SK-MEL-5 (cell line): Measurements from ENCODE around the gene CEP128. TPM values are rescaled to one million over a fixed set of nuclear protein-coding genes. Genes with fewer than 3 reads are reported as not detected.

Experiments used
- DNase-seq: peaks from one replicate; pipeline ENCODE4 v3.0.0-alpha.2; 2016; ENCODE audit warnings: low read depth, low spot score
- in situ Hi-C: cut with HindIII; loops from 2 replicates; pipeline ENCODE4 v1.10.0; 2016; ENCODE audit warnings: low sequenced_read_pairs, high pct_unique_total_duplicates, low pct_unique_long_range_greater_than_20kb
- polyA plus RNA-seq, 2 experiments: library from polyadenylated mRNA; depleted of rRNA; stranded (reverse); fragments of >200 nt; gene quantifications; 2 replicates each; pipeline ENCODE4 v1.2.3, GENCODE V29; 2015
- total RNA-seq: library from RNA; depleted of rRNA; stranded (reverse); fragments of >200 nt; shearing (Covaris generic); gene quantifications from 2 replicates; pipeline ENCODE4 v1.2.3, GENCODE V29; 2014; rRNA removed

Gene CEP128
- 1.6 and 1.7 TPM in 2 replicates for total RNA-seq
- polyA plus RNA-seq (2015; cell fraction: cytosol; rRNA removed), result 2.4 and 2.9 TPM in 2 replicates
- polyA plus RNA-seq (2015; cell fraction: nucleus; rRNA removed), result 9.9 and 14.1 TPM in 2 replicates

GRCh38 chr14:80941241-80942185, at the start of gene CEP128:
Gene CEP128 (minus strand): TSS chr14:80941738.
- in situ Hi-C loops, result no loop called here
- peak; percentile 98 for DNase-seq

DNA sequence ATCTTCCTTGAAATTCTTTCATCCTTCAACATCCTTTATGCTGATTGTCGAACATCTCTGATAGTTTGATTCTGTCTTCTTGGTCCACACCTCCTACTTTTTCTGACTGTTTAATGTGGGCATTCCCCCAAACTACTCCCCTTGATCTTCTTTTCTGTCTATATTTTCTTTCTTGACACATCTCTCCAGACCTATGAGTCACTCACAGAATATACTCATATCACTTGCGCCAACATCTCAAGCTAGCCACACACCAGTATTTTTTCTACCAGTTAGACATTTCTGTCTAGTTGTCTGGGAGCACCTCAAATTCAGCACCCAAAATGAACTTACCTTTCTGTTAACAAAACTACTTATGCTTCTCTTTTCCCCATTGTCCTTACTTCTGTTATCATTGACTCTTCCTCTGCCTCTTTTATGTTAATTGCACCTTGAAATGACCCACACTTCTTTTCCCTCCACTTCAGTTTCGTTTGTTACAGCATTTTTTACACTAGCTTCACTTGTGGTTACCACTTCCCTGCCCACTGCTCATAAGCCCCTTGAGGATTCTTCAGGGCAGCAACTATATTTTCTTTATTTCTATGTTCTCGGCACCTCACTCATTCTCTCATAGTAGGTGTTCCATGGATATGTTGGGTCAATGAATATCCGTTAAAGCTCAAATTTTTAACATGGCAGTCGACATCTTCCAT, 47.3 kb upstream of the CEP128 start:
- in situ Hi-C loops, result no loop called here
- no peak for DNase-seq

GRCh38 chr14:80988192-80988591, 46.7 kb upstream of the CEP128 start:
- in situ Hi-C loops, result no loop called here
- DNase-seq, result no peak

- in situ Hi-C loops, result no loop called here
- peak; percentile 81 for DNase-seq
These were observed 45.9 kb upstream of the CEP128 start for GRCh38 chr14:80987235-80988032.

DNA sequence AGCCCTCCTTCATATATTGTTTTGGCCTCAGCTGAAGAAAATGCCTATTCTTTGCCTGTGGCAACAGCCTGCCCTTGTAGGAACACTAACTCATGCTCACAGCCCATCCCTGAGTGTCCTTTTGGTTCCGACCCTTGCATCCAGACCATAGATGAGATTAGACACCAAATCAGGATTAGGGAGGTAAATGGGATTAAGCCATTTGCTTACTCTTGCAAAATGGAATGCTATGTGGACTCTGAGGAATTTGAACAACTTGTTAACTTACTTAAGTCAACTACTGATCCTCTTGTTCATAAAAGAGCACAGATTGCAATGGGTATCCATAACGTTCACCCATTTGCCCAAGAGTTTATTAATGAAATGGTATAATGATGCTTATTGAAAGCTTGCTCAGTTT, 41.2 kb upstream of the CEP128 start:
- no peak for DNase-seq
- in situ Hi-C loops, result no loop called here

- in situ Hi-C loops, result no loop called here
- DNase-seq, result no peak
These were observed 40.1 kb upstream of the CEP128 start for GRCh38 chr14:80981673-80982072.

GRCh38 chr14:80981156-80981555, 39.6 kb upstream of the CEP128 start:
- in situ Hi-C loops, result no loop called here

DNA sequence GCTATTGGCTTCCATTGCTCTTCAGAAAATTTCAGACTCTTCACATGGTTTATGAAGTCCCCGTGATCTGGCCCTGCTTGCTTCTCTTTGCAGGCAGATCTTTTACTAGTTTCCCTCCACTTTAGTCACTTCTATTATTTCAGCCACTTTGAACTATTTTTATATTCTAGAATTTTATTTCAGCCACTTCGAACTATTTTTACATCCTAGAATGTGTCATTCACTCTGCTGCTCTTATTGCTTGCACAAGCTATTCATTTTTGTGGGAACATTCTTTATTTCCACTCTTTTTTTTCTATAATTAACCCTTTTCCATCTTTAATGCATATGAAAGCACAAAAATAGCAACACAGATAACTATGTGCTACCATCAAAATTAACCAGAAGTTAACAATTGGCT, 38.4 kb upstream of the CEP128 start:
- no peak for DNase-seq
- in situ Hi-C loops, result no loop called here

More at GRCh38 chr14:80981156-80981555, 39.6 kb upstream of the CEP128 start:
- DNase-seq, result no peak

DNA sequence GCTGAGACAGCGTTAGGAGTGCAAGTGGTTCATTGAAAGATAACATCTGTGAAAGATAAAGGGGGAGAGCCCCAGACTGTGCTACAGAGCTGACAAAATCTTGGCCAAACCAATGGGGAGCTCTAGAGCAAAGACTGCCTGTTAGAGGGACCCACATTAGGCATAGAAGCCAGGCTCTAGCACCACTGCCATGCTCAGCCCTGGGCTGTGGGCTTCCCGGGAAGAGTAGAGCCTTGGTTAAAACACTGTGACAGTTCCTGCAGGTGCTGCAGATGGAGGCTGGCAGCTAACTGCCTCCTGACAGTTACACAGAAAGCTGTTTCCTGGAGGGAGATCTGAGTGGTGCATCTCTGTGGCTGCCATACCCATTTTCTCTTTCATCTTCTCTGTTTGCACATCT, 36.9 kb upstream of the CEP128 start:
- in situ Hi-C loops, result no loop called here
- DNase-seq, result no peak

GRCh38 chr14:80977221-80977620, 35.7 kb upstream of the CEP128 start:
- in situ Hi-C loops, result no loop called here
- DNase-seq, result no peak

- no peak for DNase-seq
- in situ Hi-C loops, result no loop called here
These were observed 33.1 kb upstream of the CEP128 start for GRCh38 chr14:80974679-80975078.

- in situ Hi-C loops, result no loop called here
- DNase-seq, result peak; percentile 18
These were observed 32.5 kb upstream of the CEP128 start for GRCh38 chr14:80973931-80974641.

DNA sequence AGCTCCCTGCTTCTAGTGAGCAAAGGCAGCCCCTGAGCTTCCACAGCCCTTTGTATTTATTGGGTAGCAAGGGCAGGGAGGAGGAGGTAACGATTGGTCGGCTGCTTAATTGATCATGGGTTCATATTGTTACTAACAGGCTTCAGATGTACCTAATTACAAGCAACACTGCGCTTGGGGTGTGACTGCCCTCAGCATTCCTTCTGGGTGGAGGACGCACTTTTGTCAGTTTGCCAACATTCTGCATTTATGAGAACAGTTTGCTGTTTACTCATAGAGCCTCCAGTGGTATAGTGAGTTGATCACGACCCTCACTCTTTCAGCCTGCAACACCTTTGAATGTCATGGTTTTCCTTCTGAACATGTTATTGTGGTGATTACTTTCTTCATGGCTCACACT, 23.5 kb upstream of the CEP128 start:
- no peak for DNase-seq
- in situ Hi-C loops, result no loop called here

- in situ Hi-C loops, result no loop called here
- DNase-seq, result no peak
These were observed 18.0 kb upstream of the CEP128 start for GRCh38 chr14:80959496-80959895.

- in situ Hi-C loops, result no loop called here
These were observed 17.4 kb upstream of the CEP128 start for GRCh38 chr14:80958939-80959338.

DNA sequence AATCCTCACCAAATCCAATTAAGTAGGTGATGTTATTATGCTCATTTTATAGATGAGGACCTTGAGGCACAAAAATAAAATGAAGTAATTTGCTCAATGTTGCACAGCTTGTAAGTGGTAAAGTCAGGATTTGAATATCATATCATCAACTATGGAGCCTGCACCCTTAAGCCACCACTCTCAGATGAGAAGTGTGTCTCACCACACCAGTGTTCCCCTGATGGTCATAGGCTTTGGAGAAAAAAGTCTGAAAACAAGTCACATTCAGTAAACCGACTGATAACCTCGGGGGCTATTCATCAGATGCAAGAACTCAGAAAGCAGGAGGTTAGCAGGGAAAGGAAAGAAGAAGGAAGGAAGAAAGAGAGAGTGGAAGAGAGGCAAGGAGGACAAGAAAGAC, 16.7 kb upstream of the CEP128 start:
- in situ Hi-C loops, result no loop called here
- no peak for DNase-seq

More at GRCh38 chr14:80958939-80959338, 17.4 kb upstream of the CEP128 start:
- DNase-seq, result no peak

- in situ Hi-C loops, result no loop called here
These were observed 16.1 kb upstream of the CEP128 start for GRCh38 chr14:80957613-80958012.

More at GRCh38 chr14:80957613-80958012, 16.1 kb upstream of the CEP128 start:
- DNase-seq, result no peak
